Neuronal stem cell (in vitro differentiated cells): ENCODE measurements around the gene RPS15.

ENCODE experiments used
- DNase-seq: peaks from one replicate; pipeline ENCODE4 v3.0.0-alpha.2; 2013; ENCODE audit warnings: low spot score
- H2AFZ ChIP-seq: one replicate; pipeline ENCODE4 v1.6.1; 2013; ENCODE audit warnings: mild to moderate bottlenecking, low read length, inconsistent platforms
- H2AK5ac ChIP-seq: 2 replicates; pipeline ENCODE4 v1.6.1; 2013; ENCODE audit warnings: low read depth, mild to moderate bottlenecking, inconsistent platforms, low read length, moderate library complexity, mixed read lengths
- H2BK120ac ChIP-seq: 2 replicates; pipeline ENCODE4 v1.6.1; 2013; ENCODE audit warnings: low read depth, mild to moderate bottlenecking, inconsistent platforms, low read length, moderate library complexity, mixed read lengths
- H2BK12ac ChIP-seq: one replicate; pipeline ENCODE4 v1.6.1; 2013; ENCODE audit warnings: low read length, inconsistent platforms
- H2BK15ac ChIP-seq: 2 replicates; pipeline ENCODE4 v1.6.1; 2013; ENCODE audit warnings: mild to moderate bottlenecking, low read length, inconsistent platforms, mixed read lengths
- H2BK5ac ChIP-seq: one replicate; pipeline ENCODE4 v1.6.1; 2013; ENCODE audit warnings: inconsistent platforms, mild to moderate bottlenecking, low read length, moderate library complexity
- H3K14ac ChIP-seq: one replicate; pipeline ENCODE4 v1.6.1; 2013; ENCODE audit warnings: low read length, inconsistent platforms
- H3K18ac ChIP-seq: 2 replicates; pipeline ENCODE4 v1.6.1; 2013; ENCODE audit warnings: low read length, inconsistent platforms
- H3K23ac ChIP-seq: 2 replicates; pipeline ENCODE4 v1.6.1; 2013; ENCODE audit warnings: low read depth, mild to moderate bottlenecking, mixed read lengths, low read length, inconsistent platforms; ENCODE audit not compliant: poor library complexity
- H3K27ac ChIP-seq: replicated peaks from 3 replicates; pipeline ENCODE4 v1.5.1; 2013; ENCODE audit warnings: low read length, inconsistent platforms
- H3K27me3 ChIP-seq, 3 experiments: 2 replicates each; pipeline ENCODE4 v1.6.1; 2013; ENCODE audit warnings: low read length in 3 of 3, mild to moderate bottlenecking in 2 of 3, inconsistent platforms in 1 of 3, low read depth in 1 of 3, mixed read lengths in 1 of 3, moderate library complexity in 1 of 3; ENCODE audit not compliant: control insufficient read depth in 3 of 3, insufficient read depth in 3 of 3
- H3K36me3 ChIP-seq, 2 donors: replicated peaks in 1 of 2; 2 replicates each; pipeline ENCODE4 v1.6.1; 2013; ENCODE audit warnings: low read length in 2 of 2; ENCODE audit not compliant: control insufficient read depth in 2 of 2, insufficient read depth in 2 of 2
- H3K4ac ChIP-seq: 2 replicates; pipeline ENCODE4 v1.6.1; 2013; ENCODE audit warnings: inconsistent platforms, mild to moderate bottlenecking, low read length, moderate library complexity
- H3K4me1 ChIP-seq, 2 donors: 1 replicate in 1 of 2; 2 replicates in 1 of 2; pipeline ENCODE4 v1.6.1; 2013; ENCODE audit warnings: low read length in 2 of 2, low read depth in 1 of 2; ENCODE audit not compliant: control insufficient read depth in 2 of 2, insufficient read depth in 1 of 2
- H3K4me2 ChIP-seq: one replicate; pipeline ENCODE4 v1.6.1; 2013; ENCODE audit warnings: mild to moderate bottlenecking, low read length, inconsistent platforms; ENCODE audit not compliant: insufficient read depth, poor library complexity, severe bottlenecking
- H3K4me3 ChIP-seq, 2 donors: 2 replicates each; pipeline ENCODE4 v1.5.1; 2013; ENCODE audit warnings: low read length in 2 of 2, mild to moderate bottlenecking in 2 of 2, inconsistent platforms in 1 of 2, moderate library complexity in 1 of 2
- H3K79me1 ChIP-seq: one replicate; pipeline ENCODE4 v1.6.1; 2013; ENCODE audit warnings: low read depth, mild to moderate bottlenecking, inconsistent platforms, low read length, moderate library complexity
- H3K9ac ChIP-seq: one replicate; pipeline ENCODE4 v1.6.1; 2013; ENCODE audit warnings: mild to moderate bottlenecking, low read depth, low read length, inconsistent platforms; ENCODE audit not compliant: poor library complexity
- H3K9me3 ChIP-seq, 2 donors: replicated peaks in 1 of 2; 2 replicates each; pipeline versions ENCODE3 to v1.6.1; 2013; ENCODE audit warnings: low read length in 2 of 2, mild to moderate bottlenecking in 2 of 2, inconsistent platforms in 1 of 2, low read depth in 1 of 2, mixed read lengths in 1 of 2, moderate library complexity in 1 of 2; ENCODE audit not compliant: control insufficient read depth in 2 of 2, insufficient read depth in 1 of 2
- H4K8ac ChIP-seq: one replicate; pipeline ENCODE4 v1.6.1; 2013; ENCODE audit warnings: low read depth, mild to moderate bottlenecking, inconsistent platforms, low read length, moderate library complexity
- H4K91ac ChIP-seq: one replicate; pipeline ENCODE4 v1.6.1; 2013; ENCODE audit warnings: low read length, low read depth, mild to moderate bottlenecking, inconsistent platforms; ENCODE audit not compliant: poor library complexity
- WGBS, 2 donors: extraction: QIAGEN DNeasy Blood & Tissue Kit; methylation state at CpG; one replicate each; pipeline ENCODE4 v1.1.7; 2013; ENCODE audit warnings: missing lambda C conversion rate in 2 of 2, mixed read lengths in 1 of 2; ENCODE audit not compliant: insufficient read length in 2 of 2, insufficient replicate concordance in 1 of 2; ENCODE audit errors: extremely low coverage in 2 of 2; 5-methylcytosine and 5-hydroxymethylcytosine counted together

The RPS15 gene

DNA sequence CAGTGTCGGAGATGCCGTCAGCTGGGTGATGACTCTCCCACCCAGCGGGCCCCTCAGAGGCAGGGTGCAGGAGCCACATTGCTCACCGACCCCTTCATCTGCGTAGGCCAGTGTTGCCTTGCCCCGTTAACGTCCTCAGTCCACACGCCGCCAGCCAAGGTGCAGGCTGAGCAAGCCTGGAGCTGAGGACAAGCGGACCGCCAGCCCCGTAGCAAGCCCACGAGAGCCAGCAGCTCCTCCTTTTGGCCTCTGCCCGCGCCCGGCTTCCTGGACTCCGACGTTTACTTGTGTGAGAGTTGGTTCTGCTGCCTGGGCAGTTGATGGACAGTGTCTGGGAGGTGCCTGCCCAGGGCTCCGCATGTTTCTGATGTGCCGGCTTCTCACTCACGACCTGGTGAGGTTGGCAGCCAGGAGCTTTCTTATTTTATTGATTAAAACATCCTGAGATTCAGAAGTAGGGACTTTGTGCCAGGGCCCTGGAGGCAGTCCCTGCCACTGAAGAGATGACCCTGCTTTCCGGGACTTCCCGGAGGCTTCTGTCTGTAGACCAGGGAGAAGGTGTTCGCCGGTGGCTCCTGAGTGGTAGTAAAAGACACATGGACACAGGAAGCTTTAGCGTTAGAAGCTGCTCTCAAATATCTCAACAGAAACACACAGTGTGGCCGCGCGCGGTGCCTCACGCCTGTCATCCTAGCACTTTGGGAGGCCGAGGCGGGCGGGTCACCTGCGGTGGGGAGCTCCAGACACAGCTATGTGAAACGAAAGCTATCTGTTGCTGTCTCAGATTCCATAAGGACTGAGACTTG is 25.0 kb upstream of the RPS15 start:
- H2BK120ac ChIP-seq, result no peak overlapping the region
- peaks cover 27 to 33% of the 10 kb centered on the region in 2 donors for H3K4me1 ChIP-seq
- H3K4me2 ChIP-seq, result no peak overlapping the region
- no CpG with 5 or more reads among the region's 36 CpGs for WGBS, 2 donors
- no peak overlapping the region for H3K14ac ChIP-seq
- no peak overlapping the region for H4K91ac ChIP-seq
- H3K4ac ChIP-seq, result no peak overlapping the region
- H4K8ac ChIP-seq, result no peak overlapping the region
- H3K9ac ChIP-seq, result no peak overlapping the region
- peaks cover 56% of the 10 kb centered on the region for H3K79me1 ChIP-seq
- no peak overlapping the region for H2AK5ac ChIP-seq
- H2BK5ac ChIP-seq, result no peak overlapping the region
- H3K27ac ChIP-seq, result no peak overlapping the region
- H3K18ac ChIP-seq, result no peak overlapping the region
- H3K9me3 ChIP-seq, result no peaks in the 10 kb centered on the region
- no peak overlapping the region for H2BK12ac ChIP-seq
- H3K4me3 ChIP-seq, result no peak overlapping the region
- DNase-seq, result no peak
- no peaks in the 10 kb centered on the region for H3K27me3 ChIP-seq
- H3K36me3 ChIP-seq, result peaks cover 25 to 73% of the 10 kb centered on the region in 2 donors
- peak overlapping the region; percentile 48 for H3K23ac ChIP-seq
- H2BK15ac ChIP-seq, result no peak overlapping the region
- no peak overlapping the region for H2AFZ ChIP-seq

- WGBS, 2 donors, result no CpG with 5 or more reads among the region's 28 CpGs
- no peak for DNase-seq
- Histone ChIP-seq H2BK5ac (no peak overlapping the region), H3K9me3 (no peaks in the 10 kb centered on the region), H3K14ac (no peak overlapping the region), H3K27ac (no peak overlapping the region), H2BK120ac (no peak overlapping the region), H3K36me3 (peaks cover 34 to 77% of the 10 kb centered on the region in 2 donors), H3K18ac (peak overlapping the region; percentile 24), H3K23ac (peak overlapping the region; percentile 25), H3K4ac (no peak overlapping the region), H3K4me1 (peaks cover 18 to 19% of the 10 kb centered on the region in 2 donors), H3K9ac (peak overlapping the region; percentile 83), H3K4me3 (peak overlapping the region in 1 of 2 donors; percentile 43), H4K91ac (no peak overlapping the region), H3K79me1 (peaks cover 43% of the 10 kb centered on the region), H3K4me2 (peak overlapping the region; percentile 37), H3K27me3 (no peaks in the 10 kb centered on the region), H2AK5ac (peak overlapping the region; percentile 59), H2BK12ac (peak overlapping the region; percentile 85), H2AFZ (no peak overlapping the region), H4K8ac (peak overlapping the region; percentile 26), H2BK15ac (peak overlapping the region; percentile 5)
Observed at GRCh38 chr19:1416014-1416841, 22.0 kb upstream of the RPS15 start.

GRCh38 chr19:1417145-1417544 is 21.1 kb upstream of the RPS15 start:
- Histone ChIP-seq H3K4me2 (no peak overlapping the region), H4K91ac (no peak overlapping the region), H2AFZ (no peak overlapping the region), H3K14ac (no peak overlapping the region), H2BK120ac (no peak overlapping the region), H3K4ac (no peak overlapping the region), H3K9me3 (no peaks in the 10 kb centered on the region), H2BK15ac (no peak overlapping the region), H3K23ac (no peak overlapping the region), H3K27me3 (no peaks in the 10 kb centered on the region), H2AK5ac (no peak overlapping the region), H2BK5ac (no peak overlapping the region), H2BK12ac (no peak overlapping the region), H3K4me3 (no peak overlapping the region), H4K8ac (no peak overlapping the region), H3K79me1 (peaks cover 37% of the 10 kb centered on the region), H3K36me3 (peaks cover 36 to 78% of the 10 kb centered on the region in 2 donors), H3K9ac (no peak overlapping the region), H3K27ac (no peak overlapping the region), H3K4me1 (peaks cover 17% of the 10 kb centered on the region in 2 donors), H3K18ac (no peak overlapping the region)
- no CpG with 5 or more reads among the region's 21 CpGs for WGBS, 2 donors
- no peak for DNase-seq
